HEK293T (cell line): Measurements from ENCODE around the gene PI4KA.

Experiments used
- HDGF ChIP-seq: fragments of 450-650 bp; IDR thresholded peaks from 2 replicates; pipeline ENCODE4 v1.6.1; 2017; ENCODE audit warnings: antibody characterized with exemption, borderline replicate concordance
- PKNOX1 ChIP-seq: fragments of 450-650 bp; IDR thresholded peaks from 2 replicates; pipeline ENCODE4 v1.6.1; 2016
- ZNF384 ChIP-seq: fragments of 450-650 bp; IDR thresholded peaks from 2 replicates; pipeline ENCODE4 v1.6.1; 2016

- no peak for TF ChIP-seq ZNF384
- no peak for TF ChIP-seq HDGF
- TF ChIP-seq PKNOX1 = no peak
Measured at GRCh38 chr22:20840646-20841371, 17.8 kb downstream of the PI4KA start.
